Panc1 (cell line): ENCODE data around the gene RNASEH2B. TPM values are rescaled to one million over a fixed set of nuclear protein-coding genes. Genes with fewer than 3 reads are reported as not detected.

ENCODE experiments used
- ATAC-seq: fragments of 200-7000 bp; cut with Tn5 transposase; 2 replicates; pipeline ENCODE4 v1.9.1; 2020; ENCODE audit warnings: mild to moderate bottlenecking, moderate library complexity
- BruUV-seq: library from RNA; stranded (reverse); fragments of 400-500 nt; replicated peaks from 2 replicates; lab custom pipeline; 2021; lab: Mats Ljungman, UMichigan
- CTCF ChIA-PET: fragments of 300-600 bp; sonication (Branson Sonifier 250); formaldehyde crosslinking; loops from one replicate; lab custom pipeline; 2022; ENCODE audit warnings: antibody characterized with exemption; lab: Charles Lee
- POLR2A ChIA-PET: fragments of 300-600 bp; sonication (Branson Sonifier 250); formaldehyde crosslinking; loops from one replicate; lab custom pipeline; 2022; ENCODE audit warnings: antibody characterized with exemption; lab: Charles Lee
- DNase-seq: peaks from one replicate; pipeline ENCODE4 v3.0.0-alpha.2; 2010; ENCODE audit warnings: low read depth, low spot score
- H3K27ac ChIP-seq: 2 replicates; pipeline ENCODE4 v1.5.1; 2011; ENCODE audit warnings: mild to moderate bottlenecking, low read length, inconsistent platforms
- H3K27me3 ChIP-seq: fragments of 200-500 bp; sonication (Bioruptor generic); 2 replicates; pipeline ENCODE4 v1.6.0; 2014; ENCODE audit warnings: low read length, inconsistent platforms; ENCODE audit not compliant: control insufficient read depth, insufficient read depth
- H3K36me3 ChIP-seq: fragments of 200-500 bp; sonication (Bioruptor generic); 2 replicates; pipeline ENCODE4 v1.5.1; 2014; ENCODE audit warnings: inconsistent platforms, mild to moderate bottlenecking, low read length, moderate library complexity; ENCODE audit not compliant: control insufficient read depth, insufficient read depth
- H3K4me1 ChIP-seq: 2 replicates; pipeline ENCODE4 v1.5.1; 2011; ENCODE audit warnings: inconsistent platforms, mild to moderate bottlenecking, low read length, moderate library complexity; ENCODE audit not compliant: control insufficient read depth, insufficient read depth
- H3K4me3 ChIP-seq, 2 experiments: 2 replicates each; pipeline ENCODE4 v1.5.1; 2011 to 2012; ENCODE audit warnings: low read depth in 2 of 2, low read length in 2 of 2, mild to moderate bottlenecking in 2 of 2, inconsistent platforms in 1 of 2, moderate library complexity in 1 of 2
- H3K9me3 ChIP-seq: fragments of 200-500 bp; sonication (Bioruptor generic); 2 replicates; pipeline ENCODE4 v1.5.1; 2014; ENCODE audit warnings: low read depth, mild to moderate bottlenecking, inconsistent platforms, low read length, moderate library complexity; ENCODE audit not compliant: control insufficient read depth, insufficient read depth
- CTCF ChIP-seq: fragments of 450-650 bp; IDR thresholded peaks from 2 replicates; pipeline ENCODE4 v1.5.1; 2017; ENCODE audit warnings: mild to moderate bottlenecking
- POLR2AphosphoS5 ChIP-seq: IDR thresholded peaks from 2 replicates; pipeline ENCODE4 v1.6.1; 2012; ENCODE audit warnings: mild to moderate bottlenecking, low read depth, low read length, moderate library complexity
- SIN3A ChIP-seq: IDR thresholded peaks from 2 replicates; pipeline ENCODE4 v1.6.1; 2012; ENCODE audit warnings: low read depth, mild to moderate bottlenecking, low read length, moderate library complexity, borderline replicate concordance; ENCODE audit not compliant: insufficient read depth
- TCF7L2 ChIP-seq: IDR thresholded peaks from 2 replicates; pipeline ENCODE4 v1.6.1; 2011; ENCODE audit warnings: mild to moderate bottlenecking, low read depth, low read length, inconsistent platforms
- in situ Hi-C: cut with HindIII; loops from 2 replicates; pipeline ENCODE4 v1.10.0; 2016; ENCODE audit warnings: low sequenced_read_pairs, low pct_unique_long_range_greater_than_20kb
- intact Hi-C: fragments of 100-400 bp; cut with micrococcal nuclease; formaldehyde crosslinking; loops from one replicate; pipeline ENCODE4 v1.10.0; 2022; ENCODE audit not compliant: unreplicated experiment
- total RNA-seq: library from RNA; stranded (reverse); gene quantifications from one replicate; pipeline ENCODE4 v1.2.1, GENCODE V29; 2021; ENCODE audit not compliant: unreplicated experiment
- TF ChIP-seq, protein P1 (sequence below), 2 experiments: IDR thresholded peaks; 2 replicates each; pipeline ENCODE4 v1.6.1; 2011 to 2012; ENCODE audit warnings: low read depth in 2 of 2, control low read depth in 1 of 2, low read length in 1 of 2, mild to moderate bottlenecking in 1 of 2, moderate library complexity in 1 of 2; ENCODE audit not compliant: insufficient read depth in 1 of 2

Gene RNASEH2B
- total RNA-seq, 1 experiment from 2014 or later, result 37.8 TPM

- intact Hi-C loops, result no loop called here
- H3K4me3 ChIP-seq, result no peak overlapping the region
- no peaks in the 10 kb centered on the region for H3K27me3 ChIP-seq
- CTCF ChIA-PET, result no interaction called here
- DNase-seq (no peak), ATAC-seq (no peak)
- POLR2A ChIA-PET, result no interaction called here
- in situ Hi-C loops, result no loop called here
- TF ChIP-seq SIN3A, result no peak
- TF ChIP-seq, protein P1, sequence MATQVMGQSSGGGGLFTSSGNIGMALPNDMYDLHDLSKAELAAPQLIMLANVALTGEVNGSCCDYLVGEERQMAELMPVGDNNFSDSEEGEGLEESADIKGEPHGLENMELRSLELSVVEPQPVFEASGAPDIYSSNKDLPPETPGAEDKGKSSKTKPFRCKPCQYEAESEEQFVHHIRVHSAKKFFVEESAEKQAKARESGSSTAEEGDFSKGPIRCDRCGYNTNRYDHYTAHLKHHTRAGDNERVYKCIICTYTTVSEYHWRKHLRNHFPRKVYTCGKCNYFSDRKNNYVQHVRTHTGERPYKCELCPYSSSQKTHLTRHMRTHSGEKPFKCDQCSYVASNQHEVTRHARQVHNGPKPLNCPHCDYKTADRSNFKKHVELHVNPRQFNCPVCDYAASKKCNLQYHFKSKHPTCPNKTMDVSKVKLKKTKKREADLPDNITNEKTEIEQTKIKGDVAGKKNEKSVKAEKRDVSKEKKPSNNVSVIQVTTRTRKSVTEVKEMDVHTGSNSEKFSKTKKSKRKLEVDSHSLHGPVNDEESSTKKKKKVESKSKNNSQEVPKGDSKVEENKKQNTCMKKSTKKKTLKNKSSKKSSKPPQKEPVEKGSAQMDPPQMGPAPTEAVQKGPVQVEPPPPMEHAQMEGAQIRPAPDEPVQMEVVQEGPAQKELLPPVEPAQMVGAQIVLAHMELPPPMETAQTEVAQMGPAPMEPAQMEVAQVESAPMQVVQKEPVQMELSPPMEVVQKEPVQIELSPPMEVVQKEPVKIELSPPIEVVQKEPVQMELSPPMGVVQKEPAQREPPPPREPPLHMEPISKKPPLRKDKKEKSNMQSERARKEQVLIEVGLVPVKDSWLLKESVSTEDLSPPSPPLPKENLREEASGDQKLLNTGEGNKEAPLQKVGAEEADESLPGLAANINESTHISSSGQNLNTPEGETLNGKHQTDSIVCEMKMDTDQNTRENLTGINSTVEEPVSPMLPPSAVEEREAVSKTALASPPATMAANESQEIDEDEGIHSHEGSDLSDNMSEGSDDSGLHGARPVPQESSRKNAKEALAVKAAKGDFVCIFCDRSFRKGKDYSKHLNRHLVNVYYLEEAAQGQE (IDR thresholded peaks at IDR 0.05; ENCODE audit: insufficient read depth in 1 of 2, low read depth in 2 of 2, low read length in 1 of 2), result no peak
- TF ChIP-seq POLR2AphosphoS5, result no peak
- no peak for TF ChIP-seq TCF7L2
- no peak for TF ChIP-seq CTCF
- no peaks in the 10 kb centered on the region for H3K4me1 ChIP-seq
- BruUV-seq, result no TSS peak
- H3K36me3 ChIP-seq, result no peaks in the 10 kb centered on the region
- H3K27ac ChIP-seq, result no peak overlapping the region
- peaks cover 30% of the 10 kb centered on the region; the same call in 1 of the 2 replicates for H3K9me3 ChIP-seq
Observed at GRCh38 chr13:50924025-50924424, 14.4 kb downstream of the RNASEH2B start.

GRCh38 chr13:50927701-50928100 lies 18.1 kb downstream of the RNASEH2B start:
- H3K27me3 ChIP-seq, result no peaks in the 10 kb centered on the region
- peaks cover 18% of the 10 kb centered on the region; the same call in 1 of the 2 replicates for H3K9me3 ChIP-seq
- no peaks in the 10 kb centered on the region for H3K4me1 ChIP-seq
- BruUV-seq, result no TSS peak
- H3K36me3 ChIP-seq, result no peaks in the 10 kb centered on the region; the same call in 1 of the 2 replicates
- POLR2A ChIA-PET, result no interaction called here
- intact Hi-C loops (no loop called here), in situ Hi-C loops (no loop called here)
- H3K27ac ChIP-seq, result no peak overlapping the region
- TF ChIP-seq SIN3A (no peak), POLR2AphosphoS5 (no peak), TCF7L2 (no peak), CTCF (no peak)
- TF ChIP-seq, protein P1 (IDR thresholded peaks at IDR 0.05; ENCODE audit: insufficient read depth in 1 of 2, low read depth in 2 of 2, low read length in 1 of 2), result no peak
- ATAC-seq (no peak), DNase-seq (no peak)
- H3K4me3 ChIP-seq, result no peak overlapping the region
- CTCF ChIA-PET, result no interaction called here
